Nucleus accumbens (tissue), 56 donors: ENCODE results near the gene ITPRID1.

Source experiments
- DNase-seq, 56 donors: peaks; one replicate each; lab custom pipeline; 2025; lab: John Stamatoyannopoulos, UW

Gene ITPRID1

GRCh38 chr7:31688996-31689395 is 175.1 kb downstream of the ITPRID1 start:
- no peak for DNase-seq

- no peak for DNase-seq
Observed at GRCh38 chr7:31690935-31691334, 177.0 kb downstream of the ITPRID1 start.

GRCh38 chr7:31692451-31692850 is 178.6 kb downstream of the ITPRID1 start:
- DNase-seq = no peak

- no peak for DNase-seq
Observed at GRCh38 chr7:31692871-31693270, 179.0 kb downstream of the ITPRID1 start.

GRCh38 chr7:31695859-31696614 is 182.1 kb downstream of the ITPRID1 start:
- peak in 6 of 56 donors; percentile 1 to 26 (median 10) for DNase-seq

GRCh38 chr7:31699050-31699449 is 185.2 kb downstream of the ITPRID1 start:
- no peak for DNase-seq

GRCh38 chr7:31702354-31702753 is 188.5 kb downstream of the ITPRID1 start:
- DNase-seq = no peak

GRCh38 chr7:31705377-31705776 is 191.5 kb downstream of the ITPRID1 start:
- DNase-seq = no peak

GRCh38 chr7:31707089-31707488 is 193.2 kb downstream of the ITPRID1 start:
- DNase-seq = no peak
